Astrocyte of the spinal cord (primary cell): Measurements from ENCODE around the gene OR13J1.

ENCODE experiments used
- DNase-seq: peaks from one replicate; pipeline ENCODE4 v3.0.0; 2011; ENCODE audit warnings: low read depth, low spot score
- H3K4me3 ChIP-seq: 2 replicates; pipeline ENCODE4 v1.5.1; 2011; ENCODE audit warnings: low read depth, mild to moderate bottlenecking, low read length, moderate library complexity
- in situ Hi-C: cut with HindIII; loops from 2 replicates; pipeline ENCODE4 v1.10.0; 2017; ENCODE audit warnings: low sequenced_read_pairs
- TF ChIP-seq, protein P1 (sequence below): IDR thresholded peaks from 2 replicates; pipeline ENCODE4 v1.5.1; 2012; ENCODE audit warnings: low read depth, mild to moderate bottlenecking, low read length, inconsistent platforms

Gene OR13J1

DNA sequence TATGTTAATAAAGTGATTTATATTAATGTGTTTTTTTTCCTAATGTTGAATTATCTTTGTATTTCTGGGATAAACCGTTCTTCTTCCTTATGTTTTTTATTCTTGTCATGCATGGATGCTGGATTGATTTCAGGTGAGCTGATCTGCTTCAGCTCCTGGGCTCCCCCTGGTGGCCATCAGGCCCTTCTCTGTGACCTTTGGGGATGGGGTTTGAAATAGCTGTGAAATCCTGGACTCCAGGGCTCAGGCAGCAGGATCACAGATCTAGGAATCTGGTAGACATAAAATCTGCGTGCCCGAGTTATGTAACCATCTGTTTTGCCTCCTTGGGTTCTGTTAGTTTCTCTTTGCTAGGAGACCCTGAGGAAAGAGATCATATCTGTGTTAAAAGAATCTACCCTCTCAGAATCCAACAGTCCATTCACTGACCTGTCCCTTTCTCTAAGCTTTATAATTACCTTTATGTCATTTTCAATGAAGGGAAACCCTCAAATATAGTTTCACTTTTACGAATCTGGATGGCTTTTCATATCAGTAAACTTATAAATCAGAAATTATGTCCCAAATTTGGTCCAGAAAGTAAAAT, 12.2 kb upstream of the OR13J1 start:
- TF ChIP-seq, protein P1, sequence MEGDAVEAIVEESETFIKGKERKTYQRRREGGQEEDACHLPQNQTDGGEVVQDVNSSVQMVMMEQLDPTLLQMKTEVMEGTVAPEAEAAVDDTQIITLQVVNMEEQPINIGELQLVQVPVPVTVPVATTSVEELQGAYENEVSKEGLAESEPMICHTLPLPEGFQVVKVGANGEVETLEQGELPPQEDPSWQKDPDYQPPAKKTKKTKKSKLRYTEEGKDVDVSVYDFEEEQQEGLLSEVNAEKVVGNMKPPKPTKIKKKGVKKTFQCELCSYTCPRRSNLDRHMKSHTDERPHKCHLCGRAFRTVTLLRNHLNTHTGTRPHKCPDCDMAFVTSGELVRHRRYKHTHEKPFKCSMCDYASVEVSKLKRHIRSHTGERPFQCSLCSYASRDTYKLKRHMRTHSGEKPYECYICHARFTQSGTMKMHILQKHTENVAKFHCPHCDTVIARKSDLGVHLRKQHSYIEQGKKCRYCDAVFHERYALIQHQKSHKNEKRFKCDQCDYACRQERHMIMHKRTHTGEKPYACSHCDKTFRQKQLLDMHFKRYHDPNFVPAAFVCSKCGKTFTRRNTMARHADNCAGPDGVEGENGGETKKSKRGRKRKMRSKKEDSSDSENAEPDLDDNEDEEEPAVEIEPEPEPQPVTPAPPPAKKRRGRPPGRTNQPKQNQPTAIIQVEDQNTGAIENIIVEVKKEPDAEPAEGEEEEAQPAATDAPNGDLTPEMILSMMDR, result peak; percentile 98
- in situ Hi-C loops, result no loop called here
- DNase-seq, result peak; percentile 76
- no peak overlapping the region for H3K4me3 ChIP-seq

- in situ Hi-C loops, result no loop called here
- no peak overlapping the region for H3K4me3 ChIP-seq
- TF ChIP-seq, protein P1, result no peak
- DNase-seq, result no peak
These were observed 2.3 kb upstream of the OR13J1 start for GRCh38 chr9:35872505-35872904.

- no peak overlapping the region for H3K4me3 ChIP-seq
- DNase-seq, result no peak
- TF ChIP-seq, protein P1, result no peak
- in situ Hi-C loops, result no loop called here
These were observed 1.3 kb upstream of the OR13J1 start for GRCh38 chr9:35871545-35871944.

DNA sequence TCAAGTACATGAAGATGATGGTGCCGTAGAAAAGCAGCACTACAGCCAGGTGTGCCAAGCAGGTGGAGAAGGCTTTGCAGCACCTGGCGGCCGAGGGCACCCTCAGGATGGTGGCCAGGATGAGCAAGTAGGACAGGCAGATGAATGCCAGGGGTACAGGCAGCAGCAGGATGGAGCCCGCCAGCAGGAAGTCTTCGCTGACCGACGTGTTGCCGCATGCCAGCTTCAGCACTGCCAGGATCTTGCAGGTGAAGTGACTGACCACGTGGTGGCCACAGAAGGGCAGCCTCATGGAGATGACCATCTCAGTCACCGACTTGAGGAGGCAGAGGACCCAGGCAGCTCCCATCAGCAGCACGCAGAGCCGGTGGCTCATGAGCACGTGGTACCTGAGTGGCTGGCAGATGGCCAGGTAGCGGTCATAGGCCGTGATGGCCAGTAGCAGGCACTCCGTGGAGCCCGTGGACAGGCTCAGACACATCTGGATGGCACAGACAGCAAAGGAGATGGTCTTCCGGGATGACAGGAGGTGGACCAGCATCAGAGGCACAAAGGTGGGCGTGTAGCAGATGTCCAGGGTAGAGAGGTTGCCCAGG, 482 bp downstream of the OR13J1 start:
- H3K4me3 ChIP-seq, result no peak overlapping the region
- TF ChIP-seq, protein P1, result no peak
- no peak for DNase-seq
- in situ Hi-C loops, result no loop called here

- no peak overlapping the region for H3K4me3 ChIP-seq
- in situ Hi-C loops, result no loop called here
- DNase-seq, result no peak
- TF ChIP-seq, protein P1, result no peak
These were observed 1.3 kb downstream of the OR13J1 start for GRCh38 chr9:35868933-35869332.

DNA sequence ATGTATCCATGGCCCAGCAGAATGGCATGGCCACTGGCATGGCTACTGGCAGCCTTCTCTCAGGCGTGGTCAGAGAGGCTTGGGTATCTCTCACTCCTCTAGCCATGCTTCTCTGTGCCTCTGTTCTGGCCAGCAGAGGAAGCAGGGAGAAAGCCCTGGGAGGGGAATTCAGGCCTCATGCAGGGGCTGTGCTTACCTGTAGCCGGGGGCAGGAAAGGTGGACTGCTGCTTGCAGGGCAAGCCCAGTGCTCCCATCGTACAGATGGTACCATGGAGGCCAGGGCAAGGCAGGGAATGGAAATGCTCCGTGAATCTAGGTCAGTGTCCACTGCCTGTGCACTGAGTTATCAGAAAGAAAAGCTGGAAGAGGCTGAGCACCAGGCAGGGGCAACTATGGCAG, 2.7 kb downstream of the OR13J1 start:
- TF ChIP-seq, protein P1, result no peak
- DNase-seq, result no peak
- in situ Hi-C loops, result no loop called here

More for the DNA sequence above, 2.7 kb downstream of the OR13J1 start:
- no peak overlapping the region for H3K4me3 ChIP-seq
